NCI-H1092 (cell line): Measurements from ENCODE around the gene SMOC2.

Source experiments
- DNase-seq: peaks from one replicate; lab custom pipeline; 2025; lab: John Stamatoyannopoulos, UW

Gene SMOC2

DNA sequence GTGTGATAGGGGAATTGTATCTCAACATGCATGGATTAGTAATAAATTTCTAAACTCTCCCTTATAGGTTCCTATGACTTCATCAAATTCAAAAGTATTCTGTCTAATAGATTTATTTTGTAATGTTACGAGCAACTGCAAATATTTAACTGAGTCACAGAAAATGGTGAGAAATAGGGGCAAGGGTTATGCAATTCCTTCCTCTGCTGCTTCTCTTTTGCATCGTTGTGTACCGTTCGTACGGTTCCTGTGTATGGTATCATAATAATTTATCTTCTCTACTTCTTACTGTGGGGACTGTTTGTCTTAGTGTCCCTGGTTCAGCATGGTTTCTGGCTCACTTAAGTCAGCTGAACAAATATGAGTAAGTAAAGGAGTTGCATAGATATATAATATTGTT is 44.8 kb downstream of the SMOC2 start:
- no peak for DNase-seq

DNA sequence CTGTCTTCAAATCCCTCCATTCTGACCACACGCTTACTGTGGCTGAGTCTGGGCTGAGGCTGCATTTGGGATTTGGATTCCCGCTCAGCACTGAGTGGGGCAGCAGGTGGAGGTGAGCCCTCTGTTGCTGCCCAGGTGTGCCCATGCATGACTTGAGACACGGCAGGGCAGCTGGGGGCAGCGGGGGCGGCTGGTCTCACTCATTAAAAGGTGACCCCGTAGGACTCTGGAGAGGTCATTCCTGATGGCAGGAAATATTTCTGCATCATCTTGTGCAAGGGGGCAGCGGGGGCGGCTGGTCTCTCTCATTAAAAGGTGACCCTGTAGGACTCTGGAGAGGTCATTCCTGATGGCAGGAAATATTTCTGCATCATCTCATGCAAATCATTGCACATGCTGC is 49.8 kb downstream of the SMOC2 start:
- no peak for DNase-seq

DNA sequence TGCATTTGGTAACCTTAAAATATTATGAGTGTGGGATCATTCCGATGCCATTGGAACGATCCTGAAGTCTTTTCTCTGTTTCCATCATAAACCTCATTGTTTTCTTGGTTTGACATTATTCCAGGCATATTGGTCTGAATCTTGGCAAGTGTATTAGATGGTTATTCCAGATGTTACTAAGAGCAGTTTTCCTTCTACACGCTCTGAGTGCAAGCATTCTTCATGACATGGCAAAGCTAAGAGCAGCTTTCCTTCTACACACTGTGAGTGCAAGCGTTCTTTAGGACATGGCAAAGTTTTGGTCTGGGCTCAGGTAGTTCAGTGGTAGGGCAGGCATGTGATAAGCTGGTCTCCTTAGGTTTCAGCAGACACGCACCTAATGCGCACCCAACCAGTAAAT is 53.0 kb downstream of the SMOC2 start:
- no peak for DNase-seq

GRCh38 chr6:168494726-168495125 is 53.7 kb downstream of the SMOC2 start:
- DNase-seq, result no peak

DNA sequence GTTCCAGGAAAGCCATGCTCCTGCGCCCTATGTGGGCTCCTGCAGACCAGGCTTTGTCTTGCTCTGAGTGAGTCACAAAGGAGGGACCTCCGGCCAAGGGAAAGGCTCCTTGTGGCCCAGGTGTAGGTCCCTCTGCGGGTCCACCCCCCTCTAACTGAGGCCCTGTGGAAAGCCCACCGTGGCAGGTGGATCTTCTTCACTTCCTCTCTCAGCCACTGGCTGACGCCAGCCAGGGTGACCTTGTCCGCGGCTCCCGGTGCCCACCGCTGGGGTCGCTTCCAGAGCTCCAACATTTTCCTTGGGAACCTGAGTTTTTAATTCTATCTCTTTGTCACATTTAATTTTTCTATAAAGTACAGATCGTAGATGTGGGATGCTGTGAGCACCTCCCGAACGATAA is 54.1 kb downstream of the SMOC2 start:
- DNase-seq, result no peak

- DNase-seq, result no peak
Measured at GRCh38 chr6:168495636-168496035, 54.7 kb downstream of the SMOC2 start.

GRCh38 chr6:168496139-168496996 is 55.4 kb downstream of the SMOC2 start:
- no peak for DNase-seq

DNA sequence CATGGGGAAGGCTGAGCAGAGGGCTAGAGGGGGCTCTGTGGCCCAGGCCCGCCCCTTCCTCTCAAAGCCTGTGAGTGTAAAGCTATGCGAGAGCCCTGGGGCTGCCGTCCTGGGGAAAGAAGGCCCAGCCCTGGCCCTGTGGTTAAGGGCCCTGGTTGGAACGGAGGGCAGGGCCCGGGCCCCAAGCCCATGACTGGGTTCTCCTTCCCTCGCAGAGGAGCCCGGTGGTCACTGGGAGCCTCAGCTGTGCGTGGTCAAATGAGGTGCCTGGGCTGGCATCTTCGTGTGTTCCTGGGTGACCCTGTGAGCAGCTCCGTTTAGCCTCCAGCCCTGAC is 56.0 kb downstream of the SMOC2 start:
- DNase-seq, result no peak

- no peak for DNase-seq
Measured at GRCh38 chr6:168497381-168497780, 56.4 kb downstream of the SMOC2 start.

DNA sequence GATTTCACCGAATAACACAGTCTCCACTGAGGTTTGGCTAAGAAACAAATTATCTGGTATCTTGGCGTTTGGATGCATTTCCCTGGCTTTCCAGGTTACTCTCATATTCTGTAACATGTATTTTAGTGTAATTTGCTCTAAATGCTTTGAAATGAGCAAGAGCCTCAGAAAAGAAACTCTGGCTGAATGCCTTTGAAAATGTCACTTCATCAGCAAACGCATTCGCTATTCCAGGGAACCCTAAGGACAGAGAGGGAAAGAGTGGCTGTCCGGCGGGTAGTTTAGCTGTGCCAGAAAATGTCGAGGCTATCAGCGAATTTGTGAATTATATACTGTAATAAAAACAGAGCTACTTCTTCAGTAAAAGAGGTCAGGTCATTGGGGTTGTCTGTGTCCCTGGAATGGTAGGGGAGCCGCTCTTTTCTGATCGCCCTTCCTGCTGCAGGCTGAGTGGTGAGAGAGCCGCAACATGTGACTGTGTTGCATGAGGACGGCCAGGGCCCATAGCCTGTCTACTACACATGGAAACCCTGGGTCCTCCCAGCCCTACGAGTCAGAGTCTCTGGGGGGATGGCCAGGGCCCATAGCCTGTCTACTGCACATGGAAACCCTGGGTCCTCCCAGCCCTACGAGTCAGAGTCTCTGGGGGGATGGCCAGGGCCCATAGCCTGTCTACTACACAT is 57.3 kb downstream of the SMOC2 start:
- no peak for DNase-seq

GRCh38 chr6:168499045-168499650 is 58.2 kb downstream of the SMOC2 start:
- DNase-seq, result no peak

GRCh38 chr6:168500519-168500918 is 59.5 kb downstream of the SMOC2 start:
- DNase-seq, result no peak

DNA sequence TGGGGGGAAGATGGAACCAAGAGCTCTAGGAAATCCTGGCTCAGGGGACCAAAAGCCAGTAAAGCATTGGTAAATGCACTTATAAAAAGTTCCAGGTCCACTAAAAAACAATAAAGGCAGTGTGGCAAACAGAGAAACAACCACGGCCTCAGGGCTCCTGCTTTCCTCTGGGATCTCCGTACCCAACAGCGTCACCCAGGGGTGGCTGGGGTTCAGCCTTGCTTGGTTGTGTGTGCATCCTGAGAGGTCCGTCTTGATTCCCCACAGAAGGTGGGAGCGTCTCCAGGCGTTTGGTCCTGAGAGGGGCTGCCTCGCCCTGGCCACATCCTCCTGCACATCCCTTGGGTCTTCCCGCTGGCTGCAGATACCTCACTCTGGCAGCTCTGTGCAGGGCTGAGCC is 60.6 kb downstream of the SMOC2 start:
- DNase-seq, result no peak

GRCh38 chr6:168504366-168504765 is 63.4 kb downstream of the SMOC2 start:
- no peak for DNase-seq

- DNase-seq, result peak; percentile 13
Measured at GRCh38 chr6:168506460-168506859, 65.5 kb downstream of the SMOC2 start.

GRCh38 chr6:168507297-168507696 is 66.3 kb downstream of the SMOC2 start:
- DNase-seq, result no peak

DNA sequence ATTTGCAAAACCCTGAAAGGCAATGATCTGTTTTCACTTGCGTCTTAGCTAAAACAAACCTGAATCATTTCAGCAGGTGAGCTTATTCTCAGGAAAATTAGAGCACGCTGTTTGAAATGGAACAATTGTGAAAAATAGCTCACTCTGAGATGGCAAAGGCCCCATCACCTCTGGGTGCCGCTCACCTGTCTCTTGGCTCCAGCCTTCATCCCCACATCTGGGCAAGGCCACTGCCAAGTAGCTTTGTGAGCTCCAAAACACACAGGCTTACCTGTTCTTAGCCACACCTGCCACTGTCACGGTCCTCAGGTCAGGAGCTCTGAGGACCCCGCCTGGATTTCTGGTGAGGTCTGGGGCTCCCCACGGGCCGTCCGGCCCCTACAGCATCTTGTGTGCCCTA is 66.7 kb downstream of the SMOC2 start:
- DNase-seq, result no peak

DNA sequence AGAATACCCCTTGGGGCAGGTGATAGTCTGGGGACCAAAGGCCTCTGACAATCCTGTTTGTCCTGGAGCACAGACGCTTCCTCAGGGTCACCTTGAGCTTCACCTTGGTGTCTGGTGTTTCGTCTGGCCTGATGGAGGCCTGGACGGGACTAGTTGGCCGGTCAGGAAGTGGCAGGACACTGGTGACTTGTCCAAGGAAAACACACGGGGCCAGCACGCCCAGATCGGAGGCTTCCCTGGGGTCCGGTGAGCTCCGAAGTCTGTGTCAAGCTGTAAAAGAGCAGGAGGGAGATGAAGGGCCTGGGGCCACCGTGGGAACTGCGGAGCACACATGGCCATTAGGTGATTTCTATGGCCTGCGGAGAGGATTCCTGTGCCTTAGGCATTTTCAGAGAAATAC is 67.9 kb downstream of the SMOC2 start:
- DNase-seq, result no peak

DNA sequence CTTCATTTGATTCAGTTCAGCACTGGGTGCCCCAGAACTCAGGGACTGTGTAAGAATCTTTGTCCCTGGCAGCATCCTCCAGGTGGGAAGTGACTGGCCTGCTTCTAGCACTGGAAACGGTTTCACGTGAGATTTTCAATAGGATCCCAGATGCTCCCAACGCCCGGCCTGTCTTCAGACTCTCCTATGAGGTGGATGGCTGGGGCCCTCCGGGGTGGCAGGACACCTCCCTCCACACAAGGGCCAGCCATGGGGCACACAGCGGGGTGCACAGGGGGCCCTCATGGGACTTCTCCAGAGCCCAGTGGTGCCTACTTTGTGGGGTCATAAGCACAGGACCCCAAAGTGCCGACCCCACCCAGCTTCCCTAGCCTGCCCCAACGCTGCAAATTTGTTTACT is 72.8 kb downstream of the SMOC2 start:
- DNase-seq, result no peak

DNA sequence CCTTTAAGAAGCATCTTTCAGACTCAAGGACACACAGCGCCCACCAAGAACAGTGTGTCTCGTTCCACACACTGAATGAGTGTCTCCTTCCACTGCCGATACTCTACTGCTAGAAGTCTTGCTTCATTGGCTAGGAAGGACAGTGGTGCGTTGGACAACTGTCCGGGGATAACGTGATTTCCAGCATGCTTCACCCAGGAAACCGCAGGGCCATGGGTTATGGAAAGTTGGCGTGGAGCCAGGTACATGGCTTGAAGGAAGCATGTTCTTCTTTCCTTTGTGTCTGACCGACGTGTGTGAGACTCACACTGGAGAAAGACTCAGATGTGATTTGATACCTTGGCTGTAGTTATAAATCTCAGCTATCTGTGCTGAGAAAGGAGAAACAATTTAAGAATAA is 73.2 kb downstream of the SMOC2 start:
- DNase-seq, result no peak

DNA sequence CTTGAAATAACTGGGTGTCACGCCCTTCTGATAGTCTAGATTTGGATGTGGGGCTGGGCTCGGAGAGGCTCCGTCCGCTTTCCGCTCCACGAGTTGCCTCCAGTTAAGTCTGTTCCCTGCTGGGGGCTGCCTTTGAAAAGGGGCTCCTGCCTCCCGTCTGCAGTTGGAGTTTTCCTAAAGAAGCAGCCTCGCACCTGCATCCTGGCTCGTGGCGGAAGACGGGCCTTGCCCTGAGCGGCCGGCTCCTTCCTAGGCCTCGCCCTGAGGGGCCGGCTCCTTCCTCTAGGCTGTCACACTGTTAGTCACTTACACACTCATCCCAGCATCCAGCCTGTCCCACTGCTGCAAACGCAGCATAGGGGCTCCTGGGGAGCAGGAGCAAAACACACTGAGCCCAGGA is 74.4 kb downstream of the SMOC2 start:
- DNase-seq, result no peak

GRCh38 chr6:168516944-168517741 is 76.2 kb downstream of the SMOC2 start:
- DNase-seq, result no peak
